ENCODE results near the gene NGDN.
"Not testable (repeated sequence)": the region's sequence is repeated elsewhere in the genome, so short reads cannot be mapped to it uniquely, and the experiment has no call there.

Gene NGDN

DNA sequence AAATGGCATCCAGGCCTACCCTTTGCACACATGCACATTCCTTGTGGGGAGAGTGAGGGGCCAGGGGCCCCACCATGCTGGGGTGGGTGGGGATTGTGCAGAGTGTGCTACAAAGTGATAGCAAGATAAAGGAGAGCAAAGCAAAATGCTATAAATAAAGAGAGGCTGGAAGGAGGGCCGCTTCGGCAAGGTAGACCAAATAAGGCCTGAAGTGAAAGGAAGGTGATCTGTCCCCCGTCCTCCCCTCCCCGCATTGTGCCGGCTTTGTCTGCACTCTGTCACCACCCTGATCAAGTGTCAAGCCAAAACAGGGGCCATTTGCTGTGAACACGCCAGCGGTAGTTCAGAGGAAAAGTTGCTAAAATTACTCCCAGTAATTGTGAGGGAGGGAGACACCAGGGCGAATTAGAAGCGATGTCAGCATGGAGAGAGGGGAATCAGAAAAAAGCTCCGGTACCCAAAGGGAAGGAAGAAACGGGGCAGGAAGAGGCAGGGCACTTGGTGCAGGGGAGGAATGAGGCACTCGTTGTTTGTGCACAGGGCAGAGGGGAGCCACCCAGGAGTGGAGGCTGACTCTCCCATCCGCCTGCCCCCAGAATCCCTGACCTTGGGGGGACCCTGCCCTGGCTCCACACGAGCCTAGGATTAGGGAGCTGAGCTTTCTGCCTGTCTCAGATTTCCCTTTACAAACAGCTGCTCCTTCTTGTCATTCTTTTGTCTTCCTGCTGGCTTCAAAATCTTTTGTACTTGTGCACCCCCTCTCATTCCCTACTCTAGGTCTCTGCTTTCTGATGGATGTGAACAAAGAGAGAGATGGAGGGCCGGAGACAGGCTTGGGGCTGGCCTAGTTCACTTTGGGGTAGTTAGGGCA, 31.2 kb upstream of the NGDN start:
- peak; percentile 54 for DNase-seq

GRCh38 chr14:23439107-23439835, 30.2 kb upstream of the NGDN start:
- no peak for DNase-seq

- DNase-seq = no peak
These were observed 28.4 kb upstream of the NGDN start for GRCh38 chr14:23441076-23441475.

DNA sequence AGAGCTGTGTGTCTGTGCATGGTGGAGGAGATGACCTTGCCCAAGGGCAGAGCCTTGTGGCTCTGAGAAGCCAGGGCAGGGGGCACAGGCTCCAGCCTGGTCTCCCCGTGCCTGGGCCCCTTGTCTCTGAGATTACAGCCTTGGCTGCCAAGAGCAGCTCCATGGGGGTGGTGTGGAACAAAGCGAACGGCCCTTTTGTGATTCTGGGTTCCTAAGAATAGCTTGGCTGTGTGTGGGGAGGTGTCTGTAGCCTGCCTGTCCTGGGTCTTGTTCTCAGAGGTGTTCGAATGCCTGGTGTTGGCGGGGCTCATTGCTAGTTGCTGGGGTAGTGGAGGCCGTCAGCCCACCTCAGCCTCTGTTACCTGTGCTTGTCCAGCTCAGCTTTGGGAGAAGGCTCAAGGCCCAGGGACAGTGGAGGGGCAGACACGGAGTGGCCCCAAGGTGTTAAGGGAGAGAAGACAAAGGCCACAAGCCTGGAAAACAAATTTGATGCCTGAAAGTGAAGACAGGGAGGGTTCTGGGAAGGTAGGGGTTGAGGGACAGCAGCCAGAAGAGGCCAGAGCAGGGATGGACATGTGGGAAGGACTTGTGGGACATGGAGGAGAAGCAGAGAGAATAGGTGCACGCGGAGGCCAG, 26.7 kb upstream of the NGDN start:
- DNase-seq = no peak

DNA sequence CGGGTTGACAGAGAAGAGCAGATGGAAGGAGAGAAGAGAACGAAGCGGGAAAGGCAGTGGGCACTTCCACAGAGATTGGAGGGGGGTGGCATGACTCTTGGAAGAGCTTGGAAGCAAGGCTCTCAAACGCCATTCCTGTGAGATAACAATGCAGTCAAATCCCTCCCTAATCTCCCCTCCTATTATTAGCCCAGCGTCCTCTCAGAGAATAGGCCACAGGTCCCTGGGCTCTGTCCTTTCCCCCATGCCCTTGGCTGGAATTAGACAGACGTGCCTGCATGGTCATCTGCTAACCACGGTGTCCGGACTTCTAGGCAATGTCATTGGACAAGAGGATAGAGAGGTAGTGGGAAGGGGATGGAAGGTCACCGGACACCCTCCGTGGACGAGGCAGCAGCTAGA, 26.1 kb upstream of the NGDN start:
- no peak for DNase-seq

GRCh38 chr14:23443881-23444280, 25.6 kb upstream of the NGDN start:
- no peak for DNase-seq

DNA sequence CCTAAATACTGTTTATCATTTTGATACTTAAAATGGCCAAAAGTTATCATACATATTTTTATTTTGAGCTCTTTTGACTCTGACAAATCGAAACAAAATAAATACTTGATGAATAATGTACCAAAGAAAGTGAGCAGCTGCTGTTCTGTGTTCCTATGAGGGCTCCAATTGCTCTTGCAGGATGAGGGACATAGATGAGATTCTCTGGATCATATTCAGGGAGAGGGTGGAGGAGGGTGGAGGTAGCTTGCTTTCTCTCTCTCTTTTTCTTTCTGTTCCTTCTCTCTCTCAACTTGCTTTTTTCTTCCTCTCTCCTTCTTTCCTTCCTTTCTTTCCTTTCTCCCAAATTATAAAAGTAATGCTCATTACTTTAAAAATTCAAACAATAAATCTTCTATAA, 25.2 kb upstream of the NGDN start:
- no peak for DNase-seq

DNA sequence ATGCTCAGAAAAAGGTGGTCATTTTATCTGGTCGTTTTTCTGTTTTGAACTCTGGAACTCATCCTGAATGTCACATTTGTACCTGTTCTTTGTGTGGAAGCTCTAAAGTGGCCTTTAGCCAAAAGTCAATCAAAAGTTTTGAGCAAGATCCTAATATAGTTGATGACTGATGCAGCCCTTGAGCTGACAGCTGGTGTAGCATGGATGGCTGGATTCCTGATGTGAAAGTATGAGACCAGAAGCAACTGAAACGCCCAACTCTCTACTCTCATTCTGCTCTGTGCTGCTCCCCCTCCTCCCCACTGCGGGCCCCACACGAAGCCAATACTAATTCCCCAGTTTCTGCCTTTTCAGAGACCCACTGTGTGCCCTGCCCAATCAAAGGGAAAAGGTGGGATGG, 23.7 kb upstream of the NGDN start:
- no peak for DNase-seq

- no peak for DNase-seq
These were observed 23.1 kb upstream of the NGDN start for GRCh38 chr14:23446291-23446851.

GRCh38 chr14:23447361-23448350, 21.8 kb upstream of the NGDN start:
- no peak for DNase-seq

- no peak for DNase-seq
These were observed 20.2 kb upstream of the NGDN start for GRCh38 chr14:23449314-23449713.

DNA sequence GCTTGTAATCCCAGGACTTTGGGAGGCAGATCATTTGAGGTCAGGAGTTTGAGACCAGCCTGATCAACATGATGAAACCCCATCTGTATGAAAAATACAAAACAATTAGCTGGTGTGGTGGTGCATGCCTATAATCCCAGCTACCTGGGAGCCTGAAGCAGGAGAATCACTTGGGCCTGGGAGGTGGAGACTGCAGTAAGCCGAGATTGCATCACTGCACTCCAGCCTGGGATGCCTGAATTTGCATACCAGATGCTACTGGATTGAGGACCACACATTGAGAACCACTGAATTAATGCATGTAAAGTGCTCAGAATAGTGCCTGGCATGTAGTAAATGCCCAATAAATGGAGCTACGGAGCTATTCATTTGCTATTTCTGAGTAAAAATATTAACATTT, 19.1 kb upstream of the NGDN start:
- DNase-seq = no peak

DNA sequence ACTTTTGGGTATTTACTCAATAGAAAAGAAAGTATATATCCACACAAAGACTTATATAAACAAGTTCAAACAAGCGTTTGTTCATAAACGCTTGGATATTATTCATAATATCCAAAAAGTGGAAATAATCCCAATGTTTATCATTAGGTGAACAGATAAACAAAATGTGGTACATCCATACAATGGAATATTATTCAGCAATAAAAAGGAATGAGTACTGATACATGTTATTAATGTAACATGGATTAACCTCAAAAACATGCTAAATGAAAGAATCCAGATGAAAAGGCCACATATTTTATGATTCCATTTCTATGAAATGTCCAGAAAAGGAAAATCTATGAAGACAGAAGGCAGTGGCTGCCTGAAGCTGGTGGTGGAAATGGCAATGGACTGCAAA, 17.3 kb upstream of the NGDN start:
- no peak for DNase-seq

- no peak for DNase-seq
These were observed 15.1 kb upstream of the NGDN start for GRCh38 chr14:23454445-23454856.

GRCh38 chr14:23456883-23457586, 12.5 kb upstream of the NGDN start:
- not testable (repeated sequence) for DNase-seq

DNA sequence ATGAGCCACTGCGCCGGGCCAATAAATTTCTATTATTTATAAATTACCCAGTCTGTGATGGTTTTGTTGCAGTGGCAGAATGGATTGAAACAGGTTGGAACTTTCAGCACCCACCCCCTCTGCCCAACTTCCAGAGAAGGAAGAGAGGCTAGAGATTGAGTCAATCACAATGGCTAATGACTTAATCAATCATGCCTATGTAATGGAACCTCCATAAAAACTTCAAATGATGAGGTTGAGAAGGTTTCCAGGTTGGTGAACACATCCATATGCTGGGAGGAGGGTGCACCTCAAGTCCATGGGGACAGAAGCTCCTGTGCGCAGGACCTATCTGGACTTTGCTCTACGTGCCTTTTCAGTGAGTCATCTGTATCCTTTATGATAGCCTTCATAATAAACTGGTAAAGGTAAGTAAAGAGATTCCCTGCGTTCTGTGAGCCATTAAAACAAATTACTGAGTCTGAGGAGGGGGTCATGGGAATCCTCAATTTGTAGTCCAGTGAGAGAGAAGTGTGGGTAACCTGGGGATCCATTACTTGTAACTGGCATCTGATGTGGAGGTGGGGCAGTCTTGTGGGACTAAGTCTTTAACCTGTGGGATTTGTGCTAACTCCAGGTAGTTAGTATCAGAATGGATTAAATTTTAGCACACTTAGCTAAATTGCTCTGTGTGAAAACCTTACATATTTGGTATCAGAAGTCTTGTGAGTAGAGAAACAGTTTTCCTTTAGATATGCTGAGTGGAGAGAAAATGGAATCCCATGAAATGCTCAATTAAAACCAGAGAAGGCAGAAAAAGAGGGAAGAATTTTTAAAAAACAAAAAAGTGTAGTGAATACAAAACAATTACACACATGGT, 11.7 kb upstream of the NGDN start:
- DNase-seq = no peak

GRCh38 chr14:23460960-23461359, 8.5 kb upstream of the NGDN start:
- no peak for DNase-seq

- no peak for DNase-seq
These were observed 4.8 kb upstream of the NGDN start for GRCh38 chr14:23464700-23465099.

DNA sequence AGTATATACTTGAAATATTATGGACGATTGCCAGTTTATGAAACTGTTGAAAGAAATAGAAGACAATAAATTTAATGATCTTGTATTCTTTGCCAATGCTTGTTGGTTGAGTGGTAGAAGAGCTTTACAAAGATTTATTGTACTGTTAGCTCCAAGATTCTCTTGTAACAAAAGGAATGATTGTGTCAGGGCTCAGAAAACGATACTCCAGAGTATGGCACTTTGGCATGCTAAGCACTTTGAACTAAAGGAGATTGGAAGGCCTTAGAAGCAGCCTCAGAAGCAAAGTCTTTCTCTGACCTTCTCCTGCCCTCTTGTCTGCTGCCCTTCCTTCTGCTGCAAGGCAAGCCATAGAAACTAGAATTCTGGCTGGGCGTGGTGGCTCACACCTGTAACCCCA, 4.2 kb upstream of the NGDN start:
- DNase-seq = no peak

DNA sequence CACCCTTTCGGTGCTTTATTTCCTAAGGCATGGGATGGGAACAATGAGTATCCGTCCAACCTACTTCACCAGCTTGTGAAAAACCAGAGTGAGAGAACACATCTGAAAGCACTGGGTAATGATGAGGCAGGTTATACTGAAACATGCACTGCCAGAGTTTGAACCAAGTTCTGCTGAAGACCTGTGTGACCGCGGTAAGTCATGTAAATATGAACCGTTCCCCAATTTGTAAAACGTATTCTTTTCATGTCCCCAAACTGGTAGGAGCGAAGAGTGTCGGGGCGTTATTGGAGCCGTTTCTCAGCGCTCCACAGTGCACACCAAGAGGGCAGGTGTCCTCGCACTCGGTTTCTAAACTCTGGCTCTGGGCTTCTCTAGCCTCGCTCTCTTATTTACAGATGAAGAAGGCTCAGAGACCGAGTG, 788 bp upstream of the NGDN start:
- DNase-seq = no peak

All from right kidney (tissue), 1 donor.